ENCODE measurements around the gene THBD. TPM values are rescaled to one million over a fixed set of nuclear protein-coding genes. Genes with fewer than 3 reads are reported as not detected.
"Not testable (repeated sequence)": the region's sequence is repeated elsewhere in the genome, so short reads cannot be mapped to it uniquely, and the experiment has no call there.

The THBD gene
- total RNA-seq, 2 experiments from 2014 or later, result not detected

- Mint-ChIP-seq H3K27me3 (peaks cover 19% of the 10 kb centered on the region), H3K9me3 (no peaks in the 10 kb centered on the region), H3K27ac (no peak overlapping the region), H3K4me1 (ENCODE audit: low read depth) (no peaks in the 10 kb centered on the region), H3K36me3 (no peaks in the 10 kb centered on the region), H3K4me3 (no peak overlapping the region)
- no peak for DNase-seq
- ChIA-PET POLR2A (no interaction called here), CTCF (no interaction called here)
- intact Hi-C loops (cut with micrococcal nuclease), result no loop called here
These were observed 13.1 kb downstream of the THBD start for GRCh38 chr20:23036371-23036770.

GRCh38 chr20:23035731-23036130 lies 13.7 kb downstream of the THBD start:
- DNase-seq, result no peak
- no peak overlapping the region for H3K4me3 Mint-ChIP-seq
- H3K4me1 Mint-ChIP-seq (ENCODE audit: low read depth), result no peaks in the 10 kb centered on the region
- intact Hi-C loops (cut with micrococcal nuclease), result no loop called here
- H3K36me3 Mint-ChIP-seq, result no peaks in the 10 kb centered on the region
- H3K27me3 Mint-ChIP-seq, result peaks cover 19% of the 10 kb centered on the region
- ChIA-PET CTCF (no interaction called here), POLR2A (no interaction called here)
- no peak overlapping the region for H3K27ac Mint-ChIP-seq
- H3K9me3 Mint-ChIP-seq, result no peaks in the 10 kb centered on the region

- CTCF ChIA-PET, result interaction anchor here (0.6 kb wide), 1 partner anchor 963 kb away, joined by 3 read pairs; no protein-coding TSS in a partner anchor
- no peak within 1 kb of the TSS for H3K27ac Mint-ChIP-seq
- no peak for DNase-seq
- intact Hi-C loops (cut with micrococcal nuclease), result no loop called here
- H3K27me3 Mint-ChIP-seq, result peaks cover 16% of the 10 kb centered on the region
- H3K4me1 Mint-ChIP-seq (ENCODE audit: low read depth), result no peaks in the 10 kb centered on the region
- no peak within 1 kb of the TSS for H3K4me3 Mint-ChIP-seq
- POLR2A ChIA-PET, result no interaction called here
- no peaks in the 10 kb centered on the region for H3K36me3 Mint-ChIP-seq
- no peaks in the 10 kb centered on the region for H3K9me3 Mint-ChIP-seq
These were observed 14.5 kb downstream of the THBD start, which contains the start of gene SSTR4 for GRCh38 chr20:23034721-23035671. TSS of gene SSTR4 (plus strand) at chr20:23035312. CDS start at chr20:23035484, 172 bp downstream.

GRCh38 chr20:23033918-23034317 lies 15.6 kb downstream of the THBD start:
- ChIA-PET POLR2A (no interaction called here), CTCF (no interaction called here)
- Mint-ChIP-seq H3K4me3 (no peak overlapping the region), H3K9me3 (no peaks in the 10 kb centered on the region), H3K27ac (no peak overlapping the region), H3K27me3 (peaks cover 12% of the 10 kb centered on the region), H3K36me3 (no peaks in the 10 kb centered on the region), H3K4me1 (ENCODE audit: low read depth) (no peaks in the 10 kb centered on the region)
- no peak for DNase-seq
- intact Hi-C loops (cut with micrococcal nuclease), result no loop called here

- H3K4me1 Mint-ChIP-seq (ENCODE audit: low read depth), result no peaks in the 10 kb centered on the region
- POLR2A ChIA-PET, result no interaction called here
- no peak overlapping the region for H3K4me3 Mint-ChIP-seq
- CTCF ChIA-PET, result no interaction called here
- intact Hi-C loops (cut with micrococcal nuclease), result no loop called here
- no peak overlapping the region for H3K27ac Mint-ChIP-seq
- peaks cover 12% of the 10 kb centered on the region for H3K27me3 Mint-ChIP-seq
- no peak for DNase-seq
- H3K9me3 Mint-ChIP-seq, result no peaks in the 10 kb centered on the region
- H3K36me3 Mint-ChIP-seq, result no peaks in the 10 kb centered on the region
These were observed 16.8 kb downstream of the THBD start for GRCh38 chr20:23032750-23033078.

- peaks cover 12% of the 10 kb centered on the region for H3K27me3 Mint-ChIP-seq
- no peaks in the 10 kb centered on the region for H3K9me3 Mint-ChIP-seq
- no peaks in the 10 kb centered on the region for H3K4me1 Mint-ChIP-seq (ENCODE audit: low read depth)
- DNase-seq, result no peak
- H3K27ac Mint-ChIP-seq, result no peak overlapping the region
- POLR2A ChIA-PET, result no interaction called here
- CTCF ChIA-PET, result no interaction called here
- H3K4me3 Mint-ChIP-seq, result no peak overlapping the region
- H3K36me3 Mint-ChIP-seq, result no peaks in the 10 kb centered on the region
- intact Hi-C loops (cut with micrococcal nuclease), result no loop called here
These were observed 17.3 kb downstream of the THBD start for GRCh38 chr20:23032056-23032749.

GRCh38 chr20:23031346-23031745 lies 18.1 kb downstream of the THBD start:
- H3K36me3 Mint-ChIP-seq, result no peaks in the 10 kb centered on the region
- H3K27me3 Mint-ChIP-seq, result peaks cover 10% of the 10 kb centered on the region
- no peaks in the 10 kb centered on the region for H3K9me3 Mint-ChIP-seq

GRCh38 chr20:23029324-23029723 lies 20.1 kb downstream of the THBD start:
- ChIA-PET POLR2A (no interaction called here), CTCF (no interaction called here)
- intact Hi-C loops (cut with micrococcal nuclease), result no loop called here
- H3K27me3 Mint-ChIP-seq, result peaks cover 7% of the 10 kb centered on the region
- H3K36me3 Mint-ChIP-seq, result no peaks in the 10 kb centered on the region
- H3K4me1 Mint-ChIP-seq (ENCODE audit: low read depth), result no peaks in the 10 kb centered on the region
- H3K27ac Mint-ChIP-seq, result no peak overlapping the region
- no peaks in the 10 kb centered on the region for H3K9me3 Mint-ChIP-seq
- no peak overlapping the region for H3K4me3 Mint-ChIP-seq
- DNase-seq, result no peak

More at GRCh38 chr20:23031346-23031745, 18.1 kb downstream of the THBD start:
- H3K4me1 Mint-ChIP-seq (ENCODE audit: low read depth), result no peaks in the 10 kb centered on the region
- ChIA-PET POLR2A (no interaction called here), CTCF (no interaction called here)
- H3K27ac Mint-ChIP-seq, result no peak overlapping the region
- intact Hi-C loops (cut with micrococcal nuclease), result no loop called here
- DNase-seq, result no peak
- H3K4me3 Mint-ChIP-seq, result no peak overlapping the region

- Mint-ChIP-seq H3K36me3 (no peaks in the 10 kb centered on the region), H3K9me3 (no peaks in the 10 kb centered on the region), H3K4me3 (no peak overlapping the region), H3K27me3 (peaks cover 7% of the 10 kb centered on the region), H3K27ac (no peak overlapping the region), H3K4me1 (ENCODE audit: low read depth) (no peaks in the 10 kb centered on the region)
- ChIA-PET CTCF (no interaction called here), POLR2A (no interaction called here)
- DNase-seq, result no peak
- intact Hi-C loops (cut with micrococcal nuclease), result no loop called here
These were observed 21.1 kb downstream of the THBD start for GRCh38 chr20:23028392-23028791.

GRCh38 chr20:23027721-23028120 lies 21.8 kb downstream of the THBD start:
- no peak for DNase-seq
- H3K9me3 Mint-ChIP-seq, result no peaks in the 10 kb centered on the region
- H3K36me3 Mint-ChIP-seq, result no peaks in the 10 kb centered on the region
- peaks cover 2% of the 10 kb centered on the region for H3K27me3 Mint-ChIP-seq
- H3K27ac Mint-ChIP-seq, result no peak overlapping the region
- CTCF ChIA-PET, result no interaction called here
- POLR2A ChIA-PET, result no interaction called here
- intact Hi-C loops (cut with micrococcal nuclease), result no loop called here
- no peak overlapping the region for H3K4me3 Mint-ChIP-seq
- no peaks in the 10 kb centered on the region for H3K4me1 Mint-ChIP-seq (ENCODE audit: low read depth)

GRCh38 chr20:23025503-23025902 lies 24.0 kb downstream of the THBD start:
- H3K27ac Mint-ChIP-seq; H3K4me3 Mint-ChIP-seq; CTCF ChIA-PET; DNase-seq; intact Hi-C loops (cut with micrococcal nuclease); POLR2A ChIA-PET; H3K4me1 Mint-ChIP-seq (ENCODE audit: low read depth); H3K27me3 Mint-ChIP-seq; H3K36me3 Mint-ChIP-seq; H3K9me3 Mint-ChIP-seq: not testable (repeated sequence)

GRCh38 chr20:23024701-23025100 lies 24.8 kb downstream of the THBD start:
- CTCF ChIA-PET, result no interaction called here
- Mint-ChIP-seq H3K4me1 (ENCODE audit: low read depth) (no peaks in the 10 kb centered on the region), H3K4me3 (no peak overlapping the region), H3K36me3 (no peaks in the 10 kb centered on the region), H3K27ac (no peak overlapping the region), H3K9me3 (no peaks in the 10 kb centered on the region), H3K27me3 (no peaks in the 10 kb centered on the region)
- DNase-seq, result no peak
- intact Hi-C loops (cut with micrococcal nuclease), result no loop called here
- POLR2A ChIA-PET, result no interaction called here

All from activated CD4-positive, alpha-beta memory T cell treated with anti-CD3 and anti-CD28 coated beads for 36 hours (primary cell).